Measurements from ENCODE around the gene ATP5F1D. TPM values are rescaled to one million over a fixed set of nuclear protein-coding genes. Genes with fewer than 3 reads are reported as not detected.

Gene ATP5F1D
- total and polyA plus RNA-seq, 2 of the 13 experiments (the other 11 are each of a cell fraction or from before 2014, with no cell fraction given): 39.4 to 78.7 TPM

GRCh38 chr19:1241417-1242095 is at the start of gene ATP5F1D (continued):
- no peak for TF ChIP-seq LCORL (IDR thresholded peaks at IDR 0.05)
- TF ChIP-seq LCORL (CRISPR knock-in tag; IDR thresholded peaks at IDR 0.05): 0 out of 2 replicates have a peak, but pooled peaks have one; percentile 44
- TF ChIP-seq SIX4 (CRISPR knock-in tag; IDR thresholded peaks at IDR 0.05): 0 out of 2 replicates have a peak, but pooled peaks have one; percentile 15
- TF ChIP-seq AKAP8 (CRISPR knock-in tag; IDR thresholded peaks at IDR 0.05): peak; percentile 53; the same call in 1 of the 2 replicates
- TF ChIP-seq ZFP90 (CRISPR knock-in tag; IDR thresholded peaks at IDR 0.05; ENCODE audit: borderline replicate concordance): 0 out of 2 replicates have a peak, but pooled peaks have one; percentile 54
- peak; percentile 70; the same call in 1 of the 2 replicates for TF ChIP-seq ZIK1 (CRISPR knock-in tag; IDR thresholded peaks at IDR 0.05; ENCODE audit: borderline replicate concordance, low read depth)
- 0 out of 2 replicates have a peak, but pooled peaks have one; percentile 43 for TF ChIP-seq CENPT (CRISPR knock-in tag; IDR thresholded peaks at IDR 0.05; ENCODE audit: low read depth)
- no peak for TF ChIP-seq RCOR2 (CRISPR knock-in tag; IDR thresholded peaks at IDR 0.05)
- TF ChIP-seq TFDP2 (CRISPR knock-in tag; IDR thresholded peaks at IDR 0.05): peak; percentile 62
- TF ChIP-seq ZNF761 (CRISPR knock-in tag; conservative IDR thresholded peaks at IDR 0.05): no peak
- peak; percentile 12; the same call in 1 of the 2 replicates for TF ChIP-seq ZNF563 (CRISPR knock-in tag; IDR thresholded peaks at IDR 0.05)
- 0 out of 2 replicates have a peak, but pooled peaks have one; percentile 59 for TF ChIP-seq ZNF564 (CRISPR knock-in tag; IDR thresholded peaks at IDR 0.05)
- TF ChIP-seq ARNT (IDR thresholded peaks at IDR 0.05): no peak
- TF ChIP-seq ZNF142 (CRISPR knock-in tag; IDR thresholded peaks at IDR 0.05): 0 out of 2 replicates have a peak, but pooled peaks have one; percentile 55
- TF ChIP-seq HDAC1 (CRISPR knock-in tag; IDR thresholded peaks at IDR 0.05): peak; percentile 60; the same call in 1 of the 2 replicates
- TF ChIP-seq TFDP1 (CRISPR knock-in tag; IDR thresholded peaks at IDR 0.05; ENCODE audit: borderline replicate concordance): peak; percentile 61; the same call in 1 of the 2 replicates
- 0 out of 2 replicates have a peak, but pooled peaks have one; percentile 18 for TF ChIP-seq E2F1 (CRISPR knock-in tag; IDR thresholded peaks at IDR 0.05)
- no peak for TF ChIP-seq REL (CRISPR knock-in tag; conservative IDR thresholded peaks at IDR 0.05)
- peak; percentile 61; the same call in 1 of the 2 replicates for TF ChIP-seq KLF6 (CRISPR knock-in tag; IDR thresholded peaks at IDR 0.05)
- TF ChIP-seq HES4 (CRISPR knock-in tag; IDR thresholded peaks at IDR 0.05; ENCODE audit: borderline replicate concordance): peak; percentile 45; the same call in 1 of the 2 replicates

Data from HepG2 (cell line).